WI38 (cell line): ENCODE results near the gene ABTB1.

Experiments used
- H3K4me3 ChIP-seq: 2 replicates; pipeline ENCODE4 v1.5.1; 2011; ENCODE audit warnings: low read depth, mild to moderate bottlenecking, control low read depth, low read length
- TF ChIP-seq, protein P1 (sequence below): IDR thresholded peaks from 2 replicates; pipeline ENCODE4 v1.5.1; 2012; ENCODE audit warnings: low read depth, mild to moderate bottlenecking, control low read depth, low read length

Gene ABTB1

GRCh38 chr3:127667119-127667681 is 5.6 kb upstream of the ABTB1 start:
- no peak overlapping the region for H3K4me3 ChIP-seq
- TF ChIP-seq, protein P1, sequence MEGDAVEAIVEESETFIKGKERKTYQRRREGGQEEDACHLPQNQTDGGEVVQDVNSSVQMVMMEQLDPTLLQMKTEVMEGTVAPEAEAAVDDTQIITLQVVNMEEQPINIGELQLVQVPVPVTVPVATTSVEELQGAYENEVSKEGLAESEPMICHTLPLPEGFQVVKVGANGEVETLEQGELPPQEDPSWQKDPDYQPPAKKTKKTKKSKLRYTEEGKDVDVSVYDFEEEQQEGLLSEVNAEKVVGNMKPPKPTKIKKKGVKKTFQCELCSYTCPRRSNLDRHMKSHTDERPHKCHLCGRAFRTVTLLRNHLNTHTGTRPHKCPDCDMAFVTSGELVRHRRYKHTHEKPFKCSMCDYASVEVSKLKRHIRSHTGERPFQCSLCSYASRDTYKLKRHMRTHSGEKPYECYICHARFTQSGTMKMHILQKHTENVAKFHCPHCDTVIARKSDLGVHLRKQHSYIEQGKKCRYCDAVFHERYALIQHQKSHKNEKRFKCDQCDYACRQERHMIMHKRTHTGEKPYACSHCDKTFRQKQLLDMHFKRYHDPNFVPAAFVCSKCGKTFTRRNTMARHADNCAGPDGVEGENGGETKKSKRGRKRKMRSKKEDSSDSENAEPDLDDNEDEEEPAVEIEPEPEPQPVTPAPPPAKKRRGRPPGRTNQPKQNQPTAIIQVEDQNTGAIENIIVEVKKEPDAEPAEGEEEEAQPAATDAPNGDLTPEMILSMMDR = no peak

GRCh38 chr3:127668906-127669305 is 3.8 kb upstream of the ABTB1 start:
- no peak overlapping the region for H3K4me3 ChIP-seq
- TF ChIP-seq, protein P1 = no peak

- TF ChIP-seq, protein P1 = no peak
- no peak overlapping the region for H3K4me3 ChIP-seq
These were observed 3.1 kb upstream of the ABTB1 start for GRCh38 chr3:127669541-127670228.

- TF ChIP-seq, protein P1 = no peak
- H3K4me3 ChIP-seq = no peak overlapping the region
These were observed 2.6 kb upstream of the ABTB1 start for GRCh38 chr3:127670229-127670559.

DNA sequence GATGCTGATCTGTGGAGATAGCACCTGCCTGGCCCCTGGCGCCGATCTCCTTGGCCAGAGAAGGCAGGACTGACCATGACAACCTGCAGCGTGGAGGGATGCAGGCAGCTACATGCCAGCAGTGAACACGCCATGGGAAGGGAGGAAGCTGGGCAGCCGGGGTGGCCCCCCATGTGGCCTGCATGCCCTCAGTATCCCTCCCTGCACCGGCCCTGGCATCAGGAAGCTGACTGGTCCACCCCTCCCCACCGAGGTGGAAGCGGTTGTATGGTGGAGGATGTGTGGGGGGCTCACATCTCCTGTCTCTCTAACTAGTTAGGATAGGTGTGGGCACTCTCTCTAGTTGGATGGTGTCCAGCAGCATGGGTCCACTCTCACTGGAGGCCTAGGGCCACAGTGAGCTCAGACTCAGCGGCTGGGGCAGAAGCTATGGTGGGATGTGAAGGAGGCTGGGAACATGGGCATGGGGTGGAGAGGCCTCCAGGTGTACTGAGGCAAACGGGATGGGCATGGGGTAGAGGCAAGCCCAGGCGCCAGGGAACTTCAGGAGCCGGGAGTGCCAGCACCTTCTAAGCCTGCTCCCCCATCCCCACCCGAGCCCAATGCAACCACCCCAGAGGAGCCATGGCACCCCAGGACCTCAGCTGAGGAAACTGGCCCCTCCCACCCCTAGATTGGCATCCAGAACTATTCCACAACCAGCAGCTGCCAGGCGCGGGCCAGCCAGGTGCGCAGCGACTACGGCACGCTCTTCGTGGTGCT is 1.8 kb upstream of the ABTB1 start:
- TF ChIP-seq, protein P1 = no peak
- no peak overlapping the region for H3K4me3 ChIP-seq

DNA sequence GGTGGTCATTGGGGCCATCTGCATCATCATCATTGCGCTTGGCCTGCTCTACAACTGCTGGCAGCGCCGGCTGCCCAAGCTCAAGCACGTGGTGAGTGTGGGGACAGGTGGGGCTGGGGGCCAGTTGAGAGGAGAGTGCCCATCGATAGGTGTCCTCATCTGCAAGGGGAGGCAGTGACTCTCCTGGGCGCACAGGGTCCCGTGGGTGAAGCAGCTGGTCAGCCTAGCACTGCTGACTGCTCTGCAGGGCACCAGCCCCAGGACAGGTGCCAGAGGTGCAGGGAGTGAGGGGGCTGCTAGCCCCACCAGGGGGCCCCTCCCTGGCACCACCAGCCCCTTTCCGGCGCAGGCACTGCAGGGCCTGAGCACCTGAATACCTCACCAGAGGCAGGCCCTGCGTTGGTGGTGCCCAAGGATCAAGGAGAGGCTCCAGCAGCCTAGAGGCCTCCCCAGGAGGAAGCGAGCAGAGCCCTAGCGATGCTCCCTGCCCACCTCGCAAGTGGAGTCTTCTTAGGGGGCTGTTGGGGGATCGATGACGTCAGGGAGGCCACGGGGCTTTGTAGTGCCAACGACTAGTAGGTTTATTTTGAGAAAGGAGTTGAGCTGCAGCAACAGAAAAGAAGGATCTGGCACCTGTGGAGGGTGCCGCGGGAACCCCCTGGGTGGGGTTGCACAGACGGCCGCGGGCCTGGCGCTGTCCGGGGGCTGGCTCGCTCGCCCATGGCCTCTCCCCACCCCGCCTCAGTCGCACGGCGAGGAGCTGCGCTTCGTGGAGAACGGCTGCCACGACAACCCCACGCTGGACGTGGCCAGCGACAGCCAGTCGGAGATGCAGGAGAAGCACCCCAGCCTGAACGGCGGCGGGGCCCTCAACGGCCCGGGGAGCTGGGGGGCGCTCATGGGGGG is 976 bp upstream of the ABTB1 start:
- peak overlapping the region; percentile 71 for H3K4me3 ChIP-seq
- TF ChIP-seq, protein P1 = no peak
